GM06990 (cell line): ENCODE results near the gene TMPRSS9.
"Not testable (repeated sequence)": the region's sequence is repeated elsewhere in the genome, so short reads cannot be mapped to it uniquely, and the experiment has no call there.

ENCODE experiments used
- DNase-seq: peaks from one replicate; pipeline ENCODE4 v3.0.0-alpha.2; 2011; ENCODE audit not compliant: insufficient read length; ENCODE audit errors: extremely low read depth
- H3K27me3 ChIP-seq: replicated peaks from 2 replicates; pipeline ENCODE4 v1.6.0; 2011; ENCODE audit warnings: low read length; ENCODE audit not compliant: control insufficient read depth, insufficient read depth
- H3K36me3 ChIP-seq: 2 replicates; pipeline ENCODE4 v1.5.1; 2011; ENCODE audit warnings: low read length; ENCODE audit not compliant: control insufficient read depth, insufficient read depth
- H3K4me3 ChIP-seq: replicated peaks from 2 replicates; pipeline ENCODE4 v1.5.1; 2011; ENCODE audit warnings: low read depth, mild to moderate bottlenecking, control low read depth, low read length
- TF ChIP-seq, protein P1 (sequence below): IDR thresholded peaks from 2 replicates; pipeline ENCODE4 v1.5.1; 2011; ENCODE audit warnings: low read length, control low read depth, mild to moderate bottlenecking, inconsistent platforms; ENCODE audit not compliant: insufficient read depth, poor library complexity, severe bottlenecking

TMPRSS9 gene

DNA sequence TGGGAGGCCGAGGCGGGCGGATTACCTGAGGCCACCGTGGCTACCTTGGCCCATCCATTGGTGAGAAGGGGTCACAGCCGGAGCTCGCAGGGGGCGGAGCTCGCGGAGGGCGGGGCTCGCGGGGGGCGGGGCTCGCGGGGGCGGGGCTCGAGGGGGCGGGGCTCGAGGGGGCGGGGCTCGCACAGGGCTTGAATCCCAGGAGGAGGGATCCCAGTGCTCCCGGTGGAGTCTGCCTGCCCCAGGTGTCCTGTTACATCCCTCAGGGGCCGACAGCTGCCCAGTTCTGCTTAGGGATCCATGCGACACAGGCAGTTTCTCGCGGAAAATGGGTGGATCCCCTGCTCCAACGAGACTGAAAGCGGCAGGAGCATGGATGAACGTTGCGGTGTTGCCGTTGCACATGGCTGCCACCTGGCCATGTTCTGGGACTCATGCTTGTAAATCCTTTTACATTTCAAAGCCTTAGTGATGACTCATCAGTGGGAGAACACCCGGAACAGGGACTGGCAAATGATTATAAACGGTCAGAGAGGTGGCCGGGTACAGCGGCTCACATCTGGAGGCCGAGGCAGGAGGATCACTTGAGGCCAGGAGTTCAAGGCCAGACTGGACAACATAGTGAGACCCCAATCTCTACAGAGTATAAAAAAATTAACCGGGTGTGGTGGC is 25.1 kb downstream of the TMPRSS9 start:
- Histone ChIP-seq H3K36me3 (no peaks in the 10 kb centered on the region), H3K4me3 (no peak overlapping the region), H3K27me3 (no peaks in the 10 kb centered on the region)
- DNase-seq = no peak
- TF ChIP-seq, protein P1, sequence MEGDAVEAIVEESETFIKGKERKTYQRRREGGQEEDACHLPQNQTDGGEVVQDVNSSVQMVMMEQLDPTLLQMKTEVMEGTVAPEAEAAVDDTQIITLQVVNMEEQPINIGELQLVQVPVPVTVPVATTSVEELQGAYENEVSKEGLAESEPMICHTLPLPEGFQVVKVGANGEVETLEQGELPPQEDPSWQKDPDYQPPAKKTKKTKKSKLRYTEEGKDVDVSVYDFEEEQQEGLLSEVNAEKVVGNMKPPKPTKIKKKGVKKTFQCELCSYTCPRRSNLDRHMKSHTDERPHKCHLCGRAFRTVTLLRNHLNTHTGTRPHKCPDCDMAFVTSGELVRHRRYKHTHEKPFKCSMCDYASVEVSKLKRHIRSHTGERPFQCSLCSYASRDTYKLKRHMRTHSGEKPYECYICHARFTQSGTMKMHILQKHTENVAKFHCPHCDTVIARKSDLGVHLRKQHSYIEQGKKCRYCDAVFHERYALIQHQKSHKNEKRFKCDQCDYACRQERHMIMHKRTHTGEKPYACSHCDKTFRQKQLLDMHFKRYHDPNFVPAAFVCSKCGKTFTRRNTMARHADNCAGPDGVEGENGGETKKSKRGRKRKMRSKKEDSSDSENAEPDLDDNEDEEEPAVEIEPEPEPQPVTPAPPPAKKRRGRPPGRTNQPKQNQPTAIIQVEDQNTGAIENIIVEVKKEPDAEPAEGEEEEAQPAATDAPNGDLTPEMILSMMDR = no peak

GRCh38 chr19:2387367-2388288 is 27.6 kb downstream of the TMPRSS9 start:
- Histone ChIP-seq H3K27me3 (no peaks in the 10 kb centered on the region), H3K36me3 (no peaks in the 10 kb centered on the region), H3K4me3 (no peak overlapping the region)
- TF ChIP-seq, protein P1 = no peak
- DNase-seq = no peak

GRCh38 chr19:2389594-2389993 is 29.5 kb downstream of the TMPRSS9 start:
- no peaks in the 10 kb centered on the region for H3K27me3 ChIP-seq
- TF ChIP-seq, protein P1 = no peak

DNA sequence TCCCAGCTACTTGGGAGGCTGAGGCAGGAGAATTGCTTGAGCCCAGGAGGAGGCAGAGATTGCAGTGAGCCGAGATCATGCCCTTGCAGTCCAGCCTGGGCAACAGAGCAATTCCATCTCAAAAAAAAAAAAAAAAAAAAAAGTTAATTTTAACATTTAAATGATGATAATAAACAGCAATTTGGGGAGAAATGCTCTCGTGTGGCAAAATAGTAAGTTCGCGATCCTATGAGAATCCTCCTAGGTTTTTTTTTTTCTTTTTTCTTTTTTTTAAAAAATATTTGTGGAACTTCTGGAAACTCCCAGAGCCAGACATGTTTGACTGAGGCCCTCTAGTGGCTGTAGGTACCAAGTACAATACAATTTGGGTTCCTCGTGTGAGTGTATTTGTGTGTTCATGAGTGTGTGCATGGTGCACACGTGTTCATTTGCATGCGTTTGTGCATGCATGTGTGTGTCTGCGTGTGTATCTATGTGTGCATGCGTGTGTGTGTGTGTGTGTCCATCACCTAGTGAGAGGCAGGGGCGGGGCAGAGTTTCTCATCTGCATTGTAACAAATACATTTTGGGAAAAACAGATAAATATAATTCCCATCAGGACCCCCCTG is 31.2 kb downstream of the TMPRSS9 start:
- TF ChIP-seq, protein P1 = peak; percentile 84
- Histone ChIP-seq H3K4me3 (no peak overlapping the region), H3K27me3 (no peaks in the 10 kb centered on the region), H3K36me3 (no peaks in the 10 kb centered on the region)
- no peak for DNase-seq

More at GRCh38 chr19:2389594-2389993, 29.5 kb downstream of the TMPRSS9 start:
- Histone ChIP-seq H3K4me3 (no peak overlapping the region), H3K36me3 (no peaks in the 10 kb centered on the region)
- no peak for DNase-seq

DNA sequence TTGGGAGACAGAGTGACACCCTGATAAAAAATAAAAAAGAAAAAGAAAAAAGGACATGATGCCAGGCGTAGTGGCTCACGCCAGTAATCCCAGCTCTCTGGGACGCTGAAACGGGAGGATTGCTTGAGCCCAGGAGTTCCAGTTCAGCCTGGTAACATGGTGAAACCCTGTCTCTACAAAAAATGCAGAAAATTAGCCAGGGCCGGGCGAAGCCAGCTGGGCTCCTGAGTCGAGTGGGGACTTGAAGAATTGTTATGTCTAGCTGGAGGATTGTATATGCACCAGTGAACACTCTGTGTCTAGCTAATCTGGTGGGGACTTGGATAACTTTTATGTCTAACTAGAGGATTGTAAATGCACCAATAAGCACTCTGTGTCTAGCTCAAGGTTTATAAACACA is 32.3 kb downstream of the TMPRSS9 start:
- TF ChIP-seq, protein P1 = no peak
- Histone ChIP-seq H3K27me3 (no peaks in the 10 kb centered on the region), H3K4me3 (no peak overlapping the region), H3K36me3 (no peaks in the 10 kb centered on the region)
- DNase-seq = no peak

DNA sequence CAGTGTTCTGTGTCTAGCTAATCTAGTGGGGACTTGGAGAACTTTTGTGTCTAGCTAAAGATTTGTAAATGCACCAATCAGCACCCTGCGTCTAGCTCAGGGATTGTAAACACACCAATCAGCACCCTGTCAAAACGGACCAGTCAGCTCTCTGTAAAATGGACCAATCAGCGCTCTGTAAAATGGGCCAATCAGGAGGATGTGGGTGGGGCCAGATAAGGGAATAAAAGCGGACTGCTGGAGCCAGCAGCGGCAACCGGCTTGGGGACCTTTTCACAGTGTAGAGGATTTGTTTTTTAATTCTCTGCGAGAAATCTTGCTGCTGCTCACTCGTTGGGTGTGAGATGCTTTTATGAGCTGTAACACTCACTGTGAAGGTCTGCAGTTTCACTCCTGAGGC is 32.8 kb downstream of the TMPRSS9 start:
- not testable (repeated sequence) for DNase-seq, H3K36me3 ChIP-seq, H3K4me3 ChIP-seq, H3K27me3 ChIP-seq
